GM23338 (cell line): ENCODE results near the gene AACS. TPM values are rescaled to one million over a fixed set of nuclear protein-coding genes. Genes with fewer than 3 reads are reported as not detected.

Experiments used
- ATAC-seq: fragments of 200-7000 bp; cut with Tn5 transposase; 3 replicates; pipeline ENCODE4 v1.9.1; 2020
- DNase-seq: peaks from one replicate; pipeline ENCODE4 v3.0.0-alpha.2; 2015; ENCODE audit warnings: low spot score
- H2AFZ ChIP-seq: fragments of 200-600 bp; sonication (generic); 2 replicates; pipeline ENCODE4 v1.8.0; 2016; ENCODE audit warnings: antibody characterized with exemption, mild to moderate bottlenecking, moderate library complexity
- H3F3A ChIP-seq: fragments of 200-600 bp; sonication (generic); replicated peaks from 2 replicates; pipeline ENCODE4 v1.8.0; 2017; ENCODE audit warnings: antibody characterized with exemption, mixed run types, low read depth
- H3K27ac ChIP-seq: fragments of 200-600 bp; sonication (generic); 2 replicates; pipeline ENCODE4 v1.6.1; 2016; ENCODE audit warnings: low read depth
- H3K27me3 ChIP-seq: fragments of 200-600 bp; sonication (generic); 2 replicates; pipeline ENCODE4 v1.8.0; 2016; ENCODE audit warnings: mild to moderate bottlenecking, mixed run types, moderate library complexity; ENCODE audit not compliant: insufficient read depth
- H3K36me3 ChIP-seq: fragments of 200-600 bp; sonication (generic); 2 replicates; pipeline ENCODE4 v1.8.0; 2016; ENCODE audit warnings: mild to moderate bottlenecking; ENCODE audit not compliant: insufficient read depth
- H3K4me1 ChIP-seq: fragments of 200-600 bp; sonication (generic); 2 replicates; pipeline ENCODE4 v1.8.0; 2016; ENCODE audit warnings: mild to moderate bottlenecking, moderate library complexity; ENCODE audit not compliant: insufficient read depth
- H3K4me2 ChIP-seq: fragments of 200-600 bp; sonication (generic); 2 replicates; pipeline ENCODE4 v1.7.1; 2017; ENCODE audit warnings: mixed run types
- H3K4me3 ChIP-seq: fragments of 200-600 bp; sonication (generic); 2 replicates; pipeline ENCODE4 v1.6.1; 2016; ENCODE audit warnings: mixed run types
- H3K79me2 ChIP-seq: fragments of 200-600 bp; sonication (generic); replicated peaks from 2 replicates; pipeline ENCODE4 v1.8.0; 2017; ENCODE audit warnings: mild to moderate bottlenecking; ENCODE audit not compliant: insufficient read depth
- H3K9me2 ChIP-seq: fragments of 200-600 bp; sonication (generic); 2 replicates; pipeline ENCODE4 v1.8.0; 2017; ENCODE audit not compliant: insufficient read depth
- H4K20me1 ChIP-seq: fragments of 200-600 bp; sonication (generic); replicated peaks from 2 replicates; pipeline ENCODE4 v1.8.0; 2017; ENCODE audit warnings: mild to moderate bottlenecking; ENCODE audit not compliant: insufficient read depth
- H3K27ac Mint-ChIP-seq: 2 replicates; pipeline ENCODE4 v1.8.0; 2020; ENCODE audit warnings: inconsistent platforms, mild to moderate bottlenecking, moderate library complexity, mixed read lengths
- H3K27me3 Mint-ChIP-seq: 3 replicates; pipeline ENCODE4 v1.8.0; 2022; ENCODE audit warnings: low read depth, mild to moderate bottlenecking, moderate library complexity, mixed read lengths, inconsistent platforms; ENCODE audit not compliant: insufficient read depth, poor library complexity
- H3K36me3 Mint-ChIP-seq: 3 replicates; pipeline ENCODE4 v1.8.0; 2021; ENCODE audit warnings: low read depth, mild to moderate bottlenecking, inconsistent platforms, moderate library complexity, mixed read lengths
- H3K4me1 Mint-ChIP-seq: 3 replicates; pipeline ENCODE4 v1.8.0; 2020; ENCODE audit warnings: mild to moderate bottlenecking, inconsistent platforms, mixed read lengths
- H3K4me3 Mint-ChIP-seq: 3 replicates; pipeline ENCODE4 v1.8.0; 2021; ENCODE audit warnings: moderate library complexity, mild to moderate bottlenecking, inconsistent platforms, mixed read lengths
- H3K9me3 Mint-ChIP-seq: 3 replicates; pipeline ENCODE4 v1.8.0; 2020; ENCODE audit warnings: moderate library complexity, mild to moderate bottlenecking, inconsistent platforms, mixed read lengths
- CREB1 ChIP-seq: fragments of 250-450 bp; sonication (Bioruptor Pico); IDR thresholded peaks from 2 replicates; pipeline ENCODE4 v1.5.0; 2020; ENCODE audit warnings: low read depth, mild to moderate bottlenecking, moderate library complexity
- CTCF ChIP-seq, 2 experiments: fragments of 200-600 bp in 1 of 2; sonication (generic) in 1 of 2; conservative IDR thresholded peaks; 2 replicates each; pipeline versions ENCODE4 v1.5.1 to v1.6.1; 2016 to 2017; ENCODE audit warnings: antibody characterized with exemption in 2 of 2, low read depth in 2 of 2, mild to moderate bottlenecking in 2 of 2, moderate library complexity in 1 of 2
- ETS1 ChIP-seq: IDR thresholded peaks from 2 replicates; pipeline ENCODE4 v1.6.1; 2016; ENCODE audit warnings: antibody characterized with exemption
- EZH2 ChIP-seq: fragments of 200-600 bp; sonication (generic); IDR thresholded peaks from one replicate; pipeline ENCODE4 v1.8.0; 2017; ENCODE audit warnings: antibody characterized with exemption, mild to moderate bottlenecking, low read depth; ENCODE audit not compliant: unreplicated experiment
- EZH2phosphoT487 ChIP-seq: fragments of 200-600 bp; sonication (generic); IDR thresholded peaks from one replicate; pipeline ENCODE4 v1.8.1; 2018; ENCODE audit warnings: antibody characterized with exemption; ENCODE audit not compliant: unreplicated experiment
- JUNB ChIP-seq: IDR thresholded peaks from one replicate; pipeline ENCODE4 v1.6.1; 2016; ENCODE audit warnings: antibody characterized with exemption; ENCODE audit not compliant: unreplicated experiment
- NANOG ChIP-seq: IDR thresholded peaks from 2 replicates; pipeline ENCODE4 v1.6.1; 2016; ENCODE audit warnings: antibody characterized with exemption, borderline replicate concordance
- POLR2AphosphoS5 ChIP-seq: IDR thresholded peaks from 2 replicates; pipeline ENCODE4 v1.6.1; 2016; ENCODE audit warnings: antibody characterized with exemption, low read depth
- REST ChIP-seq: IDR thresholded peaks from one replicate; pipeline ENCODE4 v1.6.1; 2018; ENCODE audit warnings: antibody characterized with exemption; ENCODE audit not compliant: unreplicated experiment
- STAT1 ChIP-seq: IDR thresholded peaks from one replicate; pipeline ENCODE4 v1.6.1; 2016; ENCODE audit warnings: antibody characterized with exemption; ENCODE audit not compliant: unreplicated experiment
- ZNF331 ChIP-seq: fragments of 250-450 bp; sonication (Bioruptor Pico); IDR thresholded peaks from 2 replicates; pipeline ENCODE4 v1.5.0; 2020; ENCODE audit warnings: low read depth, mild to moderate bottlenecking, moderate library complexity
- ZNF462 ChIP-seq: fragments of 250-450 bp; sonication (Bioruptor Pico); IDR thresholded peaks from 2 replicates; pipeline ENCODE4 v1.5.0; 2020; ENCODE audit warnings: mild to moderate bottlenecking, moderate library complexity
- polyA plus RNA-seq: library from polyadenylated mRNA; unstranded; fragments of >200 nt; fragmentation: Nextera tagmentation; extraction: Ambion mirVana; gene quantifications from 2 replicates; pipeline ENCODE4 v1.2.1, GENCODE V29; 2016
- total RNA-seq: library from RNA; depleted of rRNA; stranded (reverse); fragments of >200 nt; shearing (Covaris generic); gene quantifications from 2 replicates; pipeline ENCODE4 v1.2.3, GENCODE V29; 2014

Gene AACS
- total and polyA plus RNA-seq, 2 experiments from 2014 or later: 31.1 to 64.4 TPM

GRCh38 chr12:125129591-125130255, 64.5 kb downstream of the AACS start:
- no peak for DNase-seq
- Mint-ChIP-seq H3K27ac (no peak overlapping the region), H3K4me3 (no peak overlapping the region), H3K4me1 (peaks cover 7% of the 10 kb centered on the region; the same call in 2 of the 3 replicates), H3K36me3 (peaks cover 29% of the 10 kb centered on the region), H3K27me3 (peaks cover 7% of the 10 kb centered on the region), H3K9me3 (no peaks in the 10 kb centered on the region; the same call in 2 of the 3 replicates)
- H2AFZ ChIP-seq: no peak overlapping the region
- TF ChIP-seq EZH2 (no peak), ZNF331 (no peak), ETS1 (no peak), STAT1 (no peak), EZH2phosphoT487 (no peak), JUNB (no peak), CREB1 (CRISPR knock-in tag) (no peak), ZNF462 (CRISPR knock-in tag) (no peak), REST (no peak), POLR2AphosphoS5 (no peak), CTCF (conservative IDR thresholded peaks at IDR 0.05; ENCODE audit: low read depth in 2 of 2) (no peak), NANOG (no peak)
- H3K36me3 ChIP-seq: peaks cover 6% of the 10 kb centered on the region
- H3K9me2 ChIP-seq: no peaks in the 10 kb centered on the region
- H4K20me1 ChIP-seq: 0 out of 2 replicates have a peak, but pooled peaks cover 3% of the 10 kb centered on the region
- H3K4me1 ChIP-seq: no peaks in the 10 kb centered on the region
- no peak for ATAC-seq
- H3K27me3 ChIP-seq: no peaks in the 10 kb centered on the region
- H3F3A ChIP-seq: no peaks in the 10 kb centered on the region
- no peaks in the 10 kb centered on the region for H3K79me2 ChIP-seq
- no peak overlapping the region for H3K4me3 ChIP-seq
- H3K27ac ChIP-seq: no peak overlapping the region
- H3K4me2 ChIP-seq: no peak overlapping the region
